K562 (cell line): ENCODE data around the gene RPS6KL1.

ENCODE experiments used
- CREB3 ChIP-seq: fragments of 450-650 bp; conservative IDR thresholded peaks from 2 replicates; pipeline ENCODE4 v1.6.1; 2016; ENCODE audit warnings: missing genetic modification characterization, low read depth, mild to moderate bottlenecking, missing compliant biosample characterization, moderate library complexity
- CTCF ChIP-seq, 3 experiments: IDR thresholded peaks in 2 of 3; conservative IDR thresholded peaks in 1 of 3; 2 replicates each; pipeline ENCODE4 v1.5.1; 2011 to 2012; ENCODE audit warnings: low read length in 3 of 3, mild to moderate bottlenecking in 3 of 3, control low read depth in 2 of 3, improper control_type of control experiment in 1 of 3, inconsistent platforms in 1 of 3, low read depth in 1 of 3, mixed read lengths in 1 of 3, moderate library complexity in 1 of 3; ENCODE audit not compliant: insufficient read depth in 2 of 3
- TCFL5 ChIP-seq: fragments of 250-450 bp; sonication (Bioruptor Pico); conservative IDR thresholded peaks from 2 replicates; pipeline ENCODE4 v1.6.1; 2021; ENCODE audit warnings: mild to moderate bottlenecking, moderate library complexity, matching md5 sums

- TF ChIP-seq TCFL5 (CRISPR knock-in tag) (no peak), CTCF (IDR thresholded peaks at IDR 0.05 in 2 of 3, conservative IDR thresholded peaks at IDR 0.05 in 1 of 3; ENCODE audit: insufficient read depth in 2 of 3, low read depth in 1 of 3, low read length in 3 of 3) (no peak), CREB3 (no peak)
These were observed 57.9 kb downstream of the RPS6KL1 start for GRCh38 chr14:74865156-74865555.
